Nephron (organoid): ENCODE results near the gene CMA1.
"Not testable (repeated sequence)": the region's sequence is repeated elsewhere in the genome, so short reads cannot be mapped to it uniquely, and the experiment has no call there.

ENCODE experiments used
- H3K27ac Mint-ChIP-seq, 3 experiments: 2 replicates each; pipeline ENCODE4 v1.8.0; 2020; ENCODE audit warnings: mixed read lengths in 3 of 3, mild to moderate bottlenecking in 2 of 3, moderate library complexity in 1 of 3
- H3K27me3 Mint-ChIP-seq: 2 replicates; pipeline ENCODE4 v1.8.0; 2021; ENCODE audit warnings: low read depth, mild to moderate bottlenecking, moderate library complexity, mixed read lengths
- H3K36me3 Mint-ChIP-seq: 2 replicates; pipeline ENCODE4 v1.8.0; 2020; ENCODE audit warnings: low read depth, mixed read lengths
- H3K4me1 Mint-ChIP-seq: 2 replicates; pipeline ENCODE4 v1.8.0; 2020; ENCODE audit warnings: mixed read lengths
- H3K4me3 Mint-ChIP-seq, 3 experiments: 2 replicates each; pipeline ENCODE4 v1.8.0; 2020; ENCODE audit warnings: mild to moderate bottlenecking in 3 of 3, mixed read lengths in 3 of 3, moderate library complexity in 2 of 3
- H3K9me3 Mint-ChIP-seq: 2 replicates; pipeline ENCODE4 v1.8.0; 2020; ENCODE audit warnings: mixed read lengths
- TF ChIP-seq, protein P1 (sequence below), 3 experiments: fragments of 200-600 bp; sonication (generic); IDR thresholded peaks; one replicate each; pipeline ENCODE4 v1.5.0; 2021; ENCODE audit warnings: antibody characterized with exemption in 3 of 3; ENCODE audit not compliant: unreplicated experiment in 3 of 3

Gene CMA1, protein sequence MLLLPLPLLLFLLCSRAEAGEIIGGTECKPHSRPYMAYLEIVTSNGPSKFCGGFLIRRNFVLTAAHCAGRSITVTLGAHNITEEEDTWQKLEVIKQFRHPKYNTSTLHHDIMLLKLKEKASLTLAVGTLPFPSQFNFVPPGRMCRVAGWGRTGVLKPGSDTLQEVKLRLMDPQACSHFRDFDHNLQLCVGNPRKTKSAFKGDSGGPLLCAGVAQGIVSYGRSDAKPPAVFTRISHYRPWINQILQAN

DNA sequence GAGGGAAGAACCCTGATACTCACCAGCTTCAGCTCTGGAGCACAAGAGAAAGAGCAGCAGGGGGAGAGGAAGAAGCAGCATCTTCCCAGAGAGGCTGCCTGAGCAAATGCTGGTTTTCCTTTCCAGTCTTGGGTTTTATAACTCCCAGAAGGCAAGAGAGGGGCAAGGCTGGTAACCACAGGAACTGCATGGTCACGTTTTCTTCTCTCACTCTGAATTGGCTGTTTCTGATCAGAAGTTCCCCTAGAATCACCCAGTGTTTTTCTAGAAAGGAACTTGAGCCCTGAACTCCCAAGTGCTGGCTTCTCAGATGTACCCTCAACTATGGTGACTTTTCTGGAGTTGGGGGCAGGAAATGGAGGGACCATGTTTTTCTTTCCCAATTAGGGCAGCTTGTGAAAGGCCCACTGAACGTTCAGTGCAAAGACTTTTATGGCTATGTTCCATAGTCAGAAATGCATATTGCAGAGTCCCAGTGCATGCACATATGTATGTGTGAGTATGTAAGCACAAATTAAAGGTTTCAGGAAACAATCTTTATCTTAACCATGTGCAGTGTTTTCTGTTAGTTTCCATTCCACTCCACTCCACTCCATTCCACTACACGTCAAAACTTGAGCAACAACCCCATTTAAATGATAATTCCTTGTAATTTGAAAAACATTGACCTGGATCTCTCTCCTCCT lies at the start of gene CMA1:
CMA1 (minus strand) TSS at position 111 of the 686 bp plus-strand sequence; CDS start at position 81, 30 bp downstream.
- Mint-ChIP-seq H3K4me3 (no peak within 1 kb of the TSS), H3K4me1 (no peaks in the 10 kb centered on the region)

DNA sequence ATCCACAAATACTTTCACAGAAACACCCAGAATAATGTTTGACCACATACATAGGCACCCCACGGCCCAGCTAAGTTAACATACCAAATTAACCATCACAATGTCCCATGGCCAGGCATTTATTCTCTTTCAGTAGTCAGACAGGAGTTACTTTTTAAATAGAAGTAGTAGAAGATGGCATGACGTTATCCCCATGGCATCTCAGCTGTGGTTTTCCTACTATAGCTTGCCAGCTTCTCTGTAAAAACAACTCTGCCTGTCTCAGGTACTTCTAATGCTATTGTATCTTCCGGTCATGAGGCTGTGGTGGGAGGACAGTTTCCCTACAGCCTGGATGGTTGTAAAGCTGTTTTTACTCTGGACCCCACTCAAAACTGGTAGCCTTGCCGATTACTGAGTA lies 48.7 kb upstream of the CMA1 start:
- H3K27me3 Mint-ChIP-seq: no peaks in the 10 kb centered on the region
- no peaks in the 10 kb centered on the region for H3K9me3 Mint-ChIP-seq
- TF ChIP-seq, protein P1, sequence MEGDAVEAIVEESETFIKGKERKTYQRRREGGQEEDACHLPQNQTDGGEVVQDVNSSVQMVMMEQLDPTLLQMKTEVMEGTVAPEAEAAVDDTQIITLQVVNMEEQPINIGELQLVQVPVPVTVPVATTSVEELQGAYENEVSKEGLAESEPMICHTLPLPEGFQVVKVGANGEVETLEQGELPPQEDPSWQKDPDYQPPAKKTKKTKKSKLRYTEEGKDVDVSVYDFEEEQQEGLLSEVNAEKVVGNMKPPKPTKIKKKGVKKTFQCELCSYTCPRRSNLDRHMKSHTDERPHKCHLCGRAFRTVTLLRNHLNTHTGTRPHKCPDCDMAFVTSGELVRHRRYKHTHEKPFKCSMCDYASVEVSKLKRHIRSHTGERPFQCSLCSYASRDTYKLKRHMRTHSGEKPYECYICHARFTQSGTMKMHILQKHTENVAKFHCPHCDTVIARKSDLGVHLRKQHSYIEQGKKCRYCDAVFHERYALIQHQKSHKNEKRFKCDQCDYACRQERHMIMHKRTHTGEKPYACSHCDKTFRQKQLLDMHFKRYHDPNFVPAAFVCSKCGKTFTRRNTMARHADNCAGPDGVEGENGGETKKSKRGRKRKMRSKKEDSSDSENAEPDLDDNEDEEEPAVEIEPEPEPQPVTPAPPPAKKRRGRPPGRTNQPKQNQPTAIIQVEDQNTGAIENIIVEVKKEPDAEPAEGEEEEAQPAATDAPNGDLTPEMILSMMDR (IDR thresholded peaks at IDR 0.05; ENCODE audit: unreplicated experiment in 3 of 3): no peak
- H3K4me3 Mint-ChIP-seq: no peak overlapping the region
- no peaks in the 10 kb centered on the region for H3K36me3 Mint-ChIP-seq
- H3K27ac Mint-ChIP-seq: no peak overlapping the region
- no peaks in the 10 kb centered on the region for H3K4me1 Mint-ChIP-seq

More for the DNA sequence above, at the start of gene CMA1:
- H3K27me3 Mint-ChIP-seq: peaks cover 3% of the 10 kb centered on the region
- H3K27ac Mint-ChIP-seq: no peak within 1 kb of the TSS
- TF ChIP-seq, protein P1 (IDR thresholded peaks at IDR 0.05; ENCODE audit: unreplicated experiment in 3 of 3): no peak
- no peaks in the 10 kb centered on the region for H3K36me3 Mint-ChIP-seq
- no peaks in the 10 kb centered on the region for H3K9me3 Mint-ChIP-seq

DNA sequence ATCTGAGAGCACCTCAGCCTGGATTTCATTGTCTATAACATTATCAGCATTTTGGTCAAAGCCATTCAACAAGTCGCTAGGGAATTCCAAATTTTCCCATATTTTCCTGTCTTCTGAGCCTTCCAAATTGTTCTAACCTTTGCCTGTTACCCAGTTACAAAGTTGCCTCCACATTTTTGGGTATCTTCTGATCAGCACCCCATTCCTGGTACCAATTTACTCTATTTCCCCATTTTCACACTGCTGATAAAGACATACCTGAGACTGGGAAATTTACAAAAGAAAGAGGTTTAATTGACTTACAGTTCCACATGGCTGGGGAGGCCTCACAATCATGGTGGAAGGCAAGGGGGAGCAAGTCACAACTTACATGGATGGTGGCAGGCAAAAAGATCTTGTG lies 41.0 kb upstream of the CMA1 start:
- not testable (repeated sequence) for H3K27me3 Mint-ChIP-seq, H3K4me3 Mint-ChIP-seq, H3K27ac Mint-ChIP-seq, H3K36me3 Mint-ChIP-seq, H3K4me1 Mint-ChIP-seq
- H3K9me3 Mint-ChIP-seq: peaks cover 23% of the 10 kb centered on the region

DNA sequence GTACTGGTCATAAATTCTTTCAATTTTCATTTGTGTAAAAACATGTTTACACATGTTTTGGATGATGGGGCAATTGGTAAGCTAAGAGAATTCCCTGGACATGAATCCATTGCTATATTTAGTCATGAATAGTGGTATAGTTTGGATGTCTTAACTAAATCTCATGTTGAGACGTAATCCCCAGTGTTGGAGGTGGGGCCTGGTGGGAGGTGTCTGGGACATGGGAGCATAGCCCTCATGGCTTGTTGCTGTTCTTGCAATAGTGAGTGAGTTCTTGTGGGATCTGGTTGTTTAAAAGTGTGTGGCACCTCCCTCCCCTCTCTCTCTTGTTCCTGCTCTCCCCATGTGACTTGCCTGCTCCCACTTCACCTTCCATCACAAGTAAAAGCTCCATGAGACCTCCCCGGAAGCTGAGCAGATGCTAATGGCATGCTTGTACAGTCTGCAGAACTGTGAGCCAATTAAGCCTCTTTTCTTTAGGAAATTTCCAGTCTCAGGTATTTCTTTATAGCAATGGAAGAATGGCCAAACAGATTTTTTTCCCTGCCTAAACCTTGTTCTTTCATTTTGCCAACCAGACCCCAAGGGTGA lies 34.4 kb upstream of the CMA1 start:
- TF ChIP-seq, protein P1 (IDR thresholded peaks at IDR 0.05; ENCODE audit: unreplicated experiment in 3 of 3): no peak
- peaks cover 3% of the 10 kb centered on the region for H3K27me3 Mint-ChIP-seq
- no peak overlapping the region for H3K27ac Mint-ChIP-seq
- no peak overlapping the region for H3K4me3 Mint-ChIP-seq
- H3K4me1 Mint-ChIP-seq: no peaks in the 10 kb centered on the region
- no peaks in the 10 kb centered on the region for H3K36me3 Mint-ChIP-seq
- H3K9me3 Mint-ChIP-seq: peaks cover 5% of the 10 kb centered on the region

DNA sequence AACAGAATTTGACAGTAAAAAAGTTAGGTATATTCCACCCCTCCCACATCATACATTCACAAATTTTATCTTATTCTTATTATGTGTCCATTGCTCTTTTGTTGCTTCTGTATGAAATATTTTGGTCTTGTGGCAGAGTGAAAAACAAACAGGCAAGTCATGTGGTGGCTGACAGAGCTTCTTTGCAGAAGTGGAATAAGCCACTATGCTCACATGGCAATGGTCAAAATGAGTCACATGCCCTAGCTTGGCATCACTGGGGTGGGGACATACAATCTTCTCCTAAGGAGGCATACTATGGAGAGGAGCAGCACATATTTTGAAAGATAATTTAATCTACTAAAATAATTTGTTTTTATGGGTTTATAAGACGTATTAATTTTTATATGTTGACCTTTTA lies 27.7 kb upstream of the CMA1 start:
- H3K4me3 Mint-ChIP-seq: no peak overlapping the region
- no peak overlapping the region for H3K27ac Mint-ChIP-seq
- TF ChIP-seq, protein P1 (IDR thresholded peaks at IDR 0.05; ENCODE audit: unreplicated experiment in 3 of 3): no peak
- no peaks in the 10 kb centered on the region for H3K36me3 Mint-ChIP-seq
- no peaks in the 10 kb centered on the region for H3K27me3 Mint-ChIP-seq
- H3K4me1 Mint-ChIP-seq: no peaks in the 10 kb centered on the region
- no peaks in the 10 kb centered on the region for H3K9me3 Mint-ChIP-seq

DNA sequence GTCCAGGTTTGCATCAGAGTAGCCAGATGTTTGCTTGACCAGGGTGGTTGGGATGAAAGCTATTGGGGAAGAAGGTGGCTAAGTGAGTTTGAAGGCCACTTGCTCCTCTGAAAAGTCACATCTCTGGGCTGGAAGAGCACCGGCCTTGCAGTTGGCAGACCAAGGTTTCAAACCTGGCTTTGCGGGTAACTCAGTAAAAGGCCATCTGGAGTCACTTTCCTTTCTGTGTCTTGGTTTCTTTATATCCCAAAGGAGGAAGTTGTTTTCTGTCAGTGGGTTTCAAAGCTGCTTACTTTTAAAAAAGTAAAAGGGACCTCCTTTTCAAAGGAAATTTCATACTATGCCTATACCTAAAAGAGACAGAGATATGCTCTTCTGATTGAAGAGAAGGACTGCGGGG lies 26.2 kb upstream of the CMA1 start:
- Mint-ChIP-seq H3K4me1 (no peaks in the 10 kb centered on the region), H3K4me3 (no peak overlapping the region), H3K27me3 (no peaks in the 10 kb centered on the region), H3K27ac (no peak overlapping the region), H3K9me3 (no peaks in the 10 kb centered on the region), H3K36me3 (no peaks in the 10 kb centered on the region)
- TF ChIP-seq, protein P1 (IDR thresholded peaks at IDR 0.05; ENCODE audit: unreplicated experiment in 3 of 3): no peak

DNA sequence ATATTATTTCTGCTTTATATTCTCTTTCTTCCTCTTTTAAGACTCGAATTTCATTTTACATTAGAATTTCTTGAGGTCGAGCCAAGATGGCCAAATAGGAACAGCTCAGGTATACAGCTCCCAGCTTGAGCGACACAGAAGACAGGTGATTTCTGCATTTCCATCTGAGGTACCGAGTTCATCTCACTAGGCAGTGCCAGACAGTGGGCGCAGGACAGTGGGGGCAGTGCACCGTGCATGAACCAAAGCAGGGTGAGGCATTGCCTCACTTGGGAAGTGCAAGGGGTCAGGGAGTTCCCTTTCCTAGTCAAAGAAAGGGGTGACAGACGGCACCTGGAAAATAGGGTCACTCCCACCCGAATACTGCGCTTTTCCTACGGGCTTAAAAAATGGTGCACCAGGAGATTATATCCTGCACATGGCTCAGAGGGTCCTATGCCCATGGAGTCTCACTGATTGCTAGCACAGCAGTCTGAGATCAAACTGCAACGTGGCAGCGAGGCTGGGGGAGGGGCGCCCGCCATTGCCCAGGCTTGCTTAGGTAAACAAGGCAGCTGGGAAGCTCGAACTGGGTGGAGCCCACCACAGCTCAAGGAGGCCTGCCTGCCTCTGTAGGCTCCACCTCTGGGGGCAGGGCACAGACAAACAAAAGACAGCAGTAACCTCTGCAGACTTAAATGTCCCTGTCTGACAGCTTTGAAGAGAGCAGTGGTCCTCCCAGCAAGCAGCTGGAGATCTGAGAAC lies 18.0 kb upstream of the CMA1 start:
- not testable (repeated sequence) for H3K27me3 Mint-ChIP-seq, H3K36me3 Mint-ChIP-seq, H3K9me3 Mint-ChIP-seq, H3K4me3 Mint-ChIP-seq, H3K27ac Mint-ChIP-seq, H3K4me1 Mint-ChIP-seq
